A673 (cell line): ENCODE data around the gene AGAP1. TPM values are rescaled to one million over a fixed set of nuclear protein-coding genes. Genes with fewer than 3 reads are reported as not detected.

Source experiments
- BruUV-seq: library from RNA; stranded (reverse); fragments of 400-500 nt; replicated peaks from 2 replicates; lab custom pipeline; 2021; lab: Mats Ljungman, UMichigan
- CTCF ChIA-PET: fragments of 300-600 bp; sonication (Branson Sonifier 250); formaldehyde crosslinking; loops from one replicate; lab custom pipeline; 2022; ENCODE audit warnings: antibody characterized with exemption; lab: Charles Lee
- POLR2A ChIA-PET: fragments of 300-600 bp; sonication (Branson Sonifier 250); formaldehyde crosslinking; loops from one replicate; lab custom pipeline; 2022; ENCODE audit warnings: antibody characterized with exemption; ENCODE audit not compliant: low non-redundant PET; lab: Charles Lee
- DNase-seq: peaks from one replicate; pipeline ENCODE4 v3.0.0-alpha.2; 2015; ENCODE audit warnings: low spot score
- H3K27ac ChIP-seq: fragments of 200-600 bp; sonication (generic); 2 replicates; pipeline ENCODE4 v1.5.1; 2016; ENCODE audit warnings: mixed run types, low read depth, mild to moderate bottlenecking, mixed read lengths, antibody characterized with exemption, low read length; ENCODE audit not compliant: poor library complexity, severe bottlenecking
- H3K27me3 ChIP-seq: fragments of 200-600 bp; sonication (generic); replicated peaks from 2 replicates; pipeline ENCODE4 v1.6.1; 2017; ENCODE audit warnings: mixed run types, low read depth, mild to moderate bottlenecking, mixed read lengths, antibody characterized with exemption, low read length; ENCODE audit not compliant: insufficient read depth, poor library complexity
- H3K36me3 ChIP-seq: fragments of 200-600 bp; sonication (generic); 2 replicates; pipeline ENCODE4 v1.6.1; 2016; ENCODE audit warnings: mixed run types, mild to moderate bottlenecking, mixed read lengths, antibody characterized with exemption, low read length; ENCODE audit not compliant: insufficient read depth, poor library complexity, severe bottlenecking
- H3K4me1 ChIP-seq: fragments of 200-600 bp; sonication (generic); 2 replicates; pipeline ENCODE4 v1.6.1; 2017; ENCODE audit warnings: mixed run types, mild to moderate bottlenecking, mixed read lengths, antibody characterized with exemption, low read length; ENCODE audit not compliant: insufficient read depth, poor library complexity, severe bottlenecking
- H3K4me3 ChIP-seq: fragments of 200-600 bp; sonication (generic); 2 replicates; pipeline ENCODE4 v1.5.1; 2016; ENCODE audit warnings: low read depth, mixed run types, mild to moderate bottlenecking, mixed read lengths, low read length; ENCODE audit not compliant: poor library complexity, severe bottlenecking
- H3K9me3 ChIP-seq: fragments of 200-600 bp; sonication (generic); 2 replicates; pipeline ENCODE4 v1.6.1; 2016; ENCODE audit warnings: mixed run types, low read depth, mild to moderate bottlenecking, mixed read lengths, antibody characterized with exemption, low read length; ENCODE audit not compliant: poor library complexity, severe bottlenecking
- CTCF ChIP-seq: fragments of 300-800, 200-600 bp; sonication (generic); conservative IDR thresholded peaks from 2 replicates; pipeline ENCODE4 v1.5.1; 2017; ENCODE audit warnings: low read depth, mild to moderate bottlenecking, antibody characterized with exemption, low read length, moderate library complexity, mixed read lengths
- EZH2 ChIP-seq: fragments of 200-600 bp; sonication (generic); IDR thresholded peaks from 2 replicates; pipeline ENCODE4 v1.6.1; 2017; ENCODE audit warnings: borderline replicate concordance, low read depth, mild to moderate bottlenecking, mixed read lengths, antibody characterized with exemption, low read length; ENCODE audit not compliant: poor library complexity, severe bottlenecking
- intact Hi-C: fragments of 100-400 bp; cut with micrococcal nuclease; formaldehyde crosslinking; loops from one replicate; pipeline ENCODE4 v1.10.0; 2022; ENCODE audit not compliant: unreplicated experiment
- total RNA-seq: library from RNA; stranded (reverse); gene quantifications from 2 replicates; pipeline ENCODE4 v1.2.3, GENCODE V29; 2021

Gene AGAP1
- total RNA-seq, 1 experiment from 2014 or later = 25.3 TPM

DNA sequence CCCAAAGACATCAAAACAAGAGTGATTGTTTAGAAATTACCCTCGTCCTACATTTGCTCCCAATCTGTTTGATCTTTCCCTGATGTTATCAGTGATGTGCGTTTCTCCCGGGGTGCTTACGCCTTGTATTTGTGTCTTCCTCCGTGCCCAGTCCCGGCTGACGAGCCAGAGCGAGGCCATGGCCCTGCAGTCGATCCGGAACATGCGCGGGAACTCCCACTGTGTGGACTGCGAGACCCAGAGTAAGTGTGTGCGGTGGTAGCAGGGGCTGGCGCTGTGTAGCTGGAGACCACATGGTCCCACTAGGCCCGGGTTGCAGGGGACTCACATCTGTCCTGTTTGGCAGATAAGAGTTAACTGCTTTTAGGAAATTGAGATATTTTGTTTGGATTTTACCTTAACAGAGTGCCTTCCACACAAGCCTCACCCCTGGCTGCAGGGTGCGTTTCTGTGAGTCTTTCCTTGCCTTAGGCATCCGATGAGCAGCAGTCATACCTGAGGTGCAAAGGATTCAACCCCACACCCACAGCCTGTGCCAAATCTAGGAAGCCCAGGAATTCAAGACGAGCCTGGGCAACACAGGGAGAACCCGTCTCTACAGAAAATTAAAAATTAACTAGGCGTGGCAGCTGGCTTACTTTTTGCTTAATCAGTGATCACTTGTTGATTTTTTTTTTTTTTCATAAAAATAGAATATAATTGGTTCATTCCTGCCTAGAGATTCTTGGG, 546.9 kb downstream of the AGAP1 start:
- no TSS peak for BruUV-seq
- no peaks in the 10 kb centered on the region for H3K9me3 ChIP-seq
- POLR2A ChIA-PET = no interaction called here
- H3K27me3 ChIP-seq = no peaks in the 10 kb centered on the region
- no peaks in the 10 kb centered on the region for H3K4me1 ChIP-seq
- intact Hi-C loops = no loop called here
- no peak for DNase-seq
- CTCF ChIA-PET = no interaction called here
- H3K27ac ChIP-seq = no peak overlapping the region
- no peaks in the 10 kb centered on the region for H3K36me3 ChIP-seq
- no peak overlapping the region for H3K4me3 ChIP-seq
- no peak for TF ChIP-seq CTCF
- no peak for TF ChIP-seq EZH2

DNA sequence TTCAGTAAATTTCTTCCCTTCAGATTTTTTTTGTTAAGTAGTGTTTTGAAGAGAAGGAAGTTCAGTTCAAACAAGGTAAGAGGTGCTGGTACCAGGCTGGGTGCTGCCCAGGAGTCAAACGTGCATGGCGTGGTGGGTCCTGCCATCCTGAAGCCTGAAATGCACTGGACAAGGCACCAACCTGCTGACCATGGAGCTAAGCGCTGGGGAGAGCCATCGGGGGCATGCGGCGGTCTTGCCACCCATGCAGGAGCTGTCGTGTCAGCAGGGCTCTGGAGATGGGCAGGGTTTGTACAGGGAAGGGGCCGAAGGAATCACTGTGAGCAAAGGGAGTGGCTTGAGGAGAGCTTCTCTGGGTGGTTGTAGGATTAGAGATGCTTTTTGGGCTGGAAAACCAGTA, 547.8 kb downstream of the AGAP1 start:
- H3K4me3 ChIP-seq = no peak overlapping the region
- DNase-seq = no peak
- POLR2A ChIA-PET = no interaction called here
- intact Hi-C loops = no loop called here
- no peaks in the 10 kb centered on the region for H3K27me3 ChIP-seq
- no peak overlapping the region for H3K27ac ChIP-seq
- H3K9me3 ChIP-seq = no peaks in the 10 kb centered on the region
- BruUV-seq = no TSS peak
- H3K36me3 ChIP-seq = no peaks in the 10 kb centered on the region
- TF ChIP-seq EZH2 (no peak), CTCF (no peak)
- CTCF ChIA-PET = interaction anchor here (0.6 kb wide), 1 partner anchor 438 kb away, joined by 3 read pairs; no protein-coding TSS in a partner anchor
- no peaks in the 10 kb centered on the region for H3K4me1 ChIP-seq

- intact Hi-C loops = no loop called here
- no peak for DNase-seq
- no peaks in the 10 kb centered on the region for H3K4me1 ChIP-seq
- no TSS peak for BruUV-seq
- H3K9me3 ChIP-seq = no peaks in the 10 kb centered on the region
- POLR2A ChIA-PET = no interaction called here
- H3K27ac ChIP-seq = no peak overlapping the region
- H3K4me3 ChIP-seq = no peak overlapping the region
- no peak for TF ChIP-seq EZH2
- TF ChIP-seq CTCF = no peak
- CTCF ChIA-PET = interaction anchor here (0.6 kb wide), 1 partner anchor 438 kb away, joined by 3 read pairs; no protein-coding TSS in a partner anchor
- no peaks in the 10 kb centered on the region for H3K36me3 ChIP-seq
- H3K27me3 ChIP-seq = no peaks in the 10 kb centered on the region
These were observed 548.2 kb downstream of the AGAP1 start for GRCh38 chr2:236042087-236042486.
